ENCODE results near the gene TSPAN16. TPM values are rescaled to one million over a fixed set of nuclear protein-coding genes. Genes with fewer than 3 reads are reported as not detected.
"Not testable (repeated sequence)": the region's sequence is repeated elsewhere in the genome, so short reads cannot be mapped to it uniquely, and the experiment has no call there.

TSPAN16 gene
- total RNA-seq, 1 donor from 2014 or later, result not detected

DNA sequence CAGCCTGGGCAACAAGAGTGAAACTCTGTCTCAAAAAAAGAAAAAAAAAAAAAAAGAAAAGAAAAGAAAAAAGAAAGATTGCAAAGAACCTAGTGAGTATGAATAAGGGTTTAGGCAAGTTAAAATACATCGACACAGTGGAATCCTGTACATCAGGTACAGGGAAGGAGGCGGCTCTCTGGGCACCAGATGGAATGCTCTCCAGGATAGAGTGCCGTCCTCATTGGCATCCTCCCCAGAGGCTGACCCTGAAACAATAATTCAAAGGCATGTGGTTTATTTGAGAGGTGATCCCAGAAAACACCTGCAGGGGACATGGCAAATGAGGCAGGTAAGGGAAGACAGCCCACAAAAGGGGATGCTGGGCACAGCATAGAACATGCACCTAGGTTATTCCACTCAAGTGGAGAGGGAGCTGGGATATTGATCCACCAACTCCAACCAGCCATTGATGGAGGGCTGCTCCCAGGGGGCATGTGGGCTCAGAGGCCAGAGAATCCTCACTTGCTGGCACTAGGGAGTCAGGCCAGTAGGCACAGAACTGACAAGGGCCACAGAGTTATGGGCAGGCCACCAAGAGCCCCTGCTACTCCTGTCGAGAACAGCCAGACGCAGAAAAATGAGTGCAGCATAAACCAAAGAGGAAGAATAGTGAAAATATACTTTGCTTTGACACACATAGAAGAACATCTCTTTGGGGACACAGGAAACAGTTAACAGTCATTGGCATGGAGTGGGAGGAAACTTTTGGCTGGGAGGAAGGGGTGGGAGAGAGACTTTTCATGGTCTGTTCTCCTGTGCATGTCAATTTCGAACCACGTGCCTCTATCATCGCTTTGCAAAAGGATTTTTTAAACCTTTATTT is 4.2 kb downstream of the TSPAN16 start:
- H3K4me3 Mint-ChIP-seq (ENCODE audit: low read depth), result no peak overlapping the region
- intact Hi-C loops (cut with micrococcal nuclease), result loop anchor here (5.0 to 10.0 kb wide), 2 partner anchors 37 to 75 kb away; partner anchors contain the start of genes RAB3D and SWSAP1

DNA sequence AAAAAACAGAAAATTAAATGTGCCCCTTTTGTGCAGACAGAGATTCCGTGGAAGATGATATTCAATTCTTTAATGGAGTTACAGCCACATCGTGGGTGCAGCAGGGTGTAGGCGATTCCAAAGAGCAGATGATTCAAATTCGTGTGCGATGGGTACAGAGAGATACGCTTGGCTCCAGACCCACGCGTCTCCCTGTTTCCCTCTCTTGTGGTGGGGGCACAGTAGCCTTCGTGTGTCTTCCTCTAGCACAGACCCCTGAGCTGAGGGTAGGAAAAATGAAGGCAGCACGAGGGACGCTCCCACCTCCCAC is 4.8 kb downstream of the TSPAN16 start:
- Mint-ChIP-seq H3K4me1 (ENCODE audit: low read depth) (no peaks in the 10 kb centered on the region), H3K4me3 (ENCODE audit: low read depth) (no peak overlapping the region), H3K27ac (no peak overlapping the region), H3K9me3 (no peaks in the 10 kb centered on the region), H3K27me3 (ENCODE audit: low read depth) (peaks cover 9% of the 10 kb centered on the region), H3K36me3 (ENCODE audit: low read depth) (no peaks in the 10 kb centered on the region)
- no peak for DNase-seq (ENCODE audit: low spot score)
- intact Hi-C loops (cut with micrococcal nuclease), result no loop called here

More for the DNA sequence above, 4.2 kb downstream of the TSPAN16 start:
- no peaks in the 10 kb centered on the region for H3K9me3 Mint-ChIP-seq
- DNase-seq (ENCODE audit: low spot score), result no peak
- no peaks in the 10 kb centered on the region for H3K36me3 Mint-ChIP-seq (ENCODE audit: low read depth)
- H3K27me3 Mint-ChIP-seq (ENCODE audit: low read depth), result peaks cover 11% of the 10 kb centered on the region
- no peak overlapping the region for H3K27ac Mint-ChIP-seq
- no peaks in the 10 kb centered on the region for H3K4me1 Mint-ChIP-seq (ENCODE audit: low read depth)

DNA sequence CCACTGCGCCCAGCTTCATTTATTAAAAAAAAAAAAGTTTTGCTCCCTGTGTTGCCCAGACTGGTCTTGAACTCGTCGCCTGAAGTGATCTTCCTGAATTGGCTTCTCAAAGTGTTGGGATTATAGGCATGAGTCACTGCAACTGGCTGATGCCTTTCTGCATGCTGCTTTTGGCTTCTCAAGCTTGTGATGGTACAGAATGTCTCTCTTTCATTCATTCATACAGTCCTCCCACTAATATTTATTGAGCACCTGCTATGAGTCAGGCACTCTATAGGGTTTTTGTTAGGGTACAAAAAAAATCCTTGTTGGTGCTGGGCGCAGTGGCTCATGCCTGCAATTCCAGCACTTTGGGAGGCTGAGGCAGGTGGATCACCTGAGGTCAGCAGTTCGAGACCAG is 9.0 kb downstream of the TSPAN16 start:
- DNase-seq (ENCODE audit: low spot score), result no peak
- Mint-ChIP-seq H3K9me3 (no peaks in the 10 kb centered on the region), H3K4me3 (ENCODE audit: low read depth) (no peak overlapping the region), H3K4me1 (ENCODE audit: low read depth) (no peaks in the 10 kb centered on the region), H3K27me3 (ENCODE audit: low read depth) (peaks cover 3% of the 10 kb centered on the region), H3K27ac (no peak overlapping the region), H3K36me3 (ENCODE audit: low read depth) (no peaks in the 10 kb centered on the region)
- intact Hi-C loops (cut with micrococcal nuclease), result no loop called here

DNA sequence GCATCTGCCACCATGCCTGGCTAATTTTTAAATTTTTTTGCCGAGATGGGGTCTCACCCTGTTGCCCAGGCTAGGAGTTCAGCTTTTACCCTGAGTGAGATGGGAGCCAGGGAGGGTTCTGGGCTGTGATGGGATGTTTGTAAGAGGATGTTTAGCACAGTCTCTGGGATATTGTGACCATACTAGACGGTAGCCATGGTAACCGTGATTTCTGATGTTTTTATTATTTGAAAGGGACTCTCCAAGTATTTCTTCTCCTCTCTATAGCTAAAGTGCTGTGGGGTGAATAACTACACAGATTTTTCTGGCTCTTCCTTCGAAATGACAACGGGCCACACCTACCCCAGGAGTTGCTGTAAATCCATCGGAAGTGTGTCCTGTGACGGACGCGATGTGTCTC is 10.4 kb downstream of the TSPAN16 start:
- H3K27ac Mint-ChIP-seq, result no peak overlapping the region
- H3K4me1 Mint-ChIP-seq (ENCODE audit: low read depth), result no peaks in the 10 kb centered on the region
- peaks cover 3% of the 10 kb centered on the region for H3K27me3 Mint-ChIP-seq (ENCODE audit: low read depth)
- no peaks in the 10 kb centered on the region for H3K9me3 Mint-ChIP-seq
- no peak for DNase-seq (ENCODE audit: low spot score)
- H3K36me3 Mint-ChIP-seq (ENCODE audit: low read depth), result no peaks in the 10 kb centered on the region
- no peak overlapping the region for H3K4me3 Mint-ChIP-seq (ENCODE audit: low read depth)
- intact Hi-C loops (cut with micrococcal nuclease), result no loop called here

DNA sequence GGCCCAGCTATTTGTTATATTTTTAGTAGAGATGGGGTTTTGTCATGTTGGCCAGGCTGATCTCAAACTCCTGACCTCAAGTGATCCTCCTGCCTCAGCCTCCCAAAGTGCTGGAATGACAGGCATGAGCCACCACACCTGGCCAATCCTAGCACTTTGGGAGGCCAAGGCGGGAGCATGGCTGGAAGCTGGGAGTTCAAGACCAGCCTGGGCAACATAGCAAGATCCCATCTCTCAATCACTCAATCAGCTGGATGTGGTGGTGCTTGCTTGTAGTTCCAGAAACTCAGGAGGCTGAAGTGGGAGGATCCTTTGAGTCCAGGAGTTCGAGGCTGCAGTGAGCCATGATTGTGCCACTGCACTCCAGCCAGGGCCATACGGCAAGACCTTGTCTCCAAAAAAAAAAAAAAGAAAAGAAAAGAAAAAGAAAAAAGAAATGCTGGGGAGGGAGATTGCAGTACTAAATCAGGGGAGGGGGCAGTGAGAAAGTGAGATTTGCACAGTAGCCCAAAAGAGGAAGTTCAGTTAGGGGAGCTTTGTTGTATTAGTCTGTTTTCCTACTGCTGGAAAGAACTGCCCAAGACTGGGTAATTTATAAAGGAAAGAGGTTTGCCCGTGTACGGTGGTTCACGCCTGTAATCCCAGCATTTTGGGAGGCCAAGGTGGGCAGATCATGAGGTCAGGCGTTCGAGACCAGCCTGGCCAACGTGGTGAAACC is 24.5 kb downstream of the TSPAN16 start:
- H3K27ac Mint-ChIP-seq, result not testable (repeated sequence)

DNA sequence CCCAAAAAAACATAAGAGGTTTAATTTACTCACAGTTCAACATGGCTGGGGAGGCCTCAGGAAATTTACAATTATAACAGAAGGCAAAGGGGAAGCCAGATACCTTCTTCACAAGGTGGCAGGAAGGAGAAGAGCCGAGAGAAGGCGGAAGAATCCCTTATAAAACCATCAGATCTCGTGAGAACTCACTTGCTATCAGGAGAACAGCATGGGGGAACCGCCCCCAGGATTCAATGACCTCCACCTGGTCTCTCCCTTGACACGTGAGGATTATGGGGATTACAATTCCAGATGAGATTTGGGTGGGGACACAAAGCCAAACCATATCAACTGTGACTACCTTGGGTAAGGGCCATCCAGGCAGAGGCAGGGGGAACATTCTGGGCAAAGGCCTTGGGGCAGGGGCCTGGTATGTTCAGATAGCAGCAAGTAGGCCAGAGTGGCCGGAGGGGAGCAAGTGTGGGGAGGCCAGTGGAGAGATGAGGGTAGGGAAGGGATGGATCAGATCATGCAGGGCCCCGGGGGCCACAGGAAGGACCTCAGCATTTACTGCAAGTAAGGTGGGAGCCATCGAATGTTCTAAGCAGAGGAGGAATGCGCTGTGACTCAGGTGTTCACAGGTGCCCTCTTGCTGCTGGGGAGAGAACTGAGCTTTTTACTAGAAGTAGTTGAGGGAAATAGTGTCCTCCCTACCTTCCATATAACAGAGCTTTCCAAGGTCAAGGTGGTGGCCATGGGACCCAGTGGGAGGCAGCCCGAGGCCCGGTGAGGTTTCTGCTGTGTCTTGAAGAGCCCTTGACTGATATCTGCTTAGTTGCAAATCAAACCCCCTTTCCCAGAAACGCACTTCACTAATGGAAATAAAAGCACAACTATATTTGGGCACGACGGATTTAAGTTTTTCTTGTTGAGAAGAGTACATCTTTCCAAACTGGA is 25.5 kb downstream of the TSPAN16 start:
- Mint-ChIP-seq H3K36me3 (ENCODE audit: low read depth) (no peaks in the 10 kb centered on the region), H3K27ac (no peak overlapping the region), H3K4me3 (ENCODE audit: low read depth) (no peak overlapping the region), H3K9me3 (no peaks in the 10 kb centered on the region), H3K27me3 (ENCODE audit: low read depth) (no peaks in the 10 kb centered on the region), H3K4me1 (ENCODE audit: low read depth) (peaks cover 31% of the 10 kb centered on the region)
- DNase-seq (ENCODE audit: low spot score), result no peak
- intact Hi-C loops (cut with micrococcal nuclease), result no loop called here

More for the DNA sequence above, 24.5 kb downstream of the TSPAN16 start:
- DNase-seq (ENCODE audit: low spot score); H3K36me3 Mint-ChIP-seq (ENCODE audit: low read depth); H3K9me3 Mint-ChIP-seq; H3K27me3 Mint-ChIP-seq (ENCODE audit: low read depth); intact Hi-C loops (cut with micrococcal nuclease); H3K4me3 Mint-ChIP-seq (ENCODE audit: low read depth): not testable (repeated sequence)
- H3K4me1 Mint-ChIP-seq (ENCODE audit: low read depth), result peaks cover 28% of the 10 kb centered on the region

DNA sequence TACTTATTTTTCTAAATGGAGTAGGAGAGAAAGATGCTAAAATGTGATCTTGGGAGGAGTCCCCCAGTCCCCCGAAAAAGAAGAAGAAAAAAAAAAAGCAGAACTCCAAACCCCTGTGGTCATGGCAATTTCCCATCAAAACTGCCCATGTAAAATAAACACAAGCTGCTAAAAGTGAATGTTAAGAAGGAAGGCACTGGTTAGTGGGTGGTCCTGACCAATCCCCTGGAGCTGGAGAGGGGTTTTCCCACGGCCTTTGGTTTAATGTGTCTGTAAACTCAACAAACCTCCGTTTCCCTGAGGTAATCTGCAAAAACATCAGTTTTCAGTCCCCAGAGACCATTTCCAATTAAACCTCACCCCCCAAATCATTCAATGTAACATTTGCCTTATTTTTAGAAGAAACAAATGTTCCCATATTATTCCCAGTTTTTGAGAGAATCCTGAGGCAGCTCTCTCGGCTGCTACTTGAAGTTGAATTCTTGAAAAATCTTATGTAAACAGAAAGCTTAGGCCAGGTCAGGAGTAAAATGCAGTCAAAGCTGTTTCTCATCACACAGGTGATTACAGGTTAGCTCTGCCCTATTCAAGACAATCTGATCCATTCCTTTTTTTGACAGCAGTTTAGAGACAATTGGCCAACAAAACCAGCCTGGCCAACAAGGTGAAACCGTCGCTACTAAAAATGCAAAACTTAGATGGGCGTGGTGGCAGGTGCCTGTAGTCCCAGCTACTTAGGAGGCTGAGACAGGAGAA is 26.5 kb downstream of the TSPAN16 start:
- H3K4me3 Mint-ChIP-seq (ENCODE audit: low read depth), result no peak overlapping the region
- H3K9me3 Mint-ChIP-seq, result no peaks in the 10 kb centered on the region
- no peak overlapping the region for H3K27ac Mint-ChIP-seq
- no peaks in the 10 kb centered on the region for H3K27me3 Mint-ChIP-seq (ENCODE audit: low read depth)
- H3K36me3 Mint-ChIP-seq (ENCODE audit: low read depth), result peaks cover 3% of the 10 kb centered on the region
- intact Hi-C loops (cut with micrococcal nuclease), result no loop called here
- H3K4me1 Mint-ChIP-seq (ENCODE audit: low read depth), result peaks cover 31% of the 10 kb centered on the region
- DNase-seq (ENCODE audit: low spot score), result no peak

DNA sequence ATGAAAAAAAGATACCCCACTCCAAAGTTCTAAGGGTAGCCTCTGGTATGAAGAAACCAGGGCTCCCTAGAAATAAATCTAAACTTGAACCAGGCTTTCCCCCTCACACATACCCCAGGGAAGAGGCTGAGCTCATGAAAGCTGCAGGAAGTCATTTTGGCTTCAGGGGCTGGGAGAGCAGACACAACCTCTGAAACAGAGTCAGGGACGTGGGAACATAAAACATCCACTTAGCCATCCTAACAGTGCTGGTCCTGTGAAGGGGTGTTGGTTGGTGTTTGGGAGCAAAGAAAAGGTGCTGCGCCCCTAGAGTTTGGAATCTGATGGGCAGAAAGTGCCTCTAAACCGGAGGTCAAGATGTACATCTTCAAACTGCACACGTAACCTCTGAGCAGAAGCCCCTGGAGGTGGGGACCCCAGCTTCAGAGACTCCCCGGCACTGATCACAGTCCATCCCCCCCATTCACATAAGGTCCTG is 27.7 kb downstream of the TSPAN16 start:
- Mint-ChIP-seq H3K9me3 (no peaks in the 10 kb centered on the region), H3K4me3 (ENCODE audit: low read depth) (peak overlapping the region; percentile 60), H3K36me3 (ENCODE audit: low read depth) (peaks cover 3% of the 10 kb centered on the region), H3K27me3 (ENCODE audit: low read depth) (no peaks in the 10 kb centered on the region), H3K4me1 (ENCODE audit: low read depth) (peaks cover 31% of the 10 kb centered on the region), H3K27ac (peak overlapping the region; percentile 87)
- intact Hi-C loops (cut with micrococcal nuclease), result no loop called here
- no peak for DNase-seq (ENCODE audit: low spot score)

DNA sequence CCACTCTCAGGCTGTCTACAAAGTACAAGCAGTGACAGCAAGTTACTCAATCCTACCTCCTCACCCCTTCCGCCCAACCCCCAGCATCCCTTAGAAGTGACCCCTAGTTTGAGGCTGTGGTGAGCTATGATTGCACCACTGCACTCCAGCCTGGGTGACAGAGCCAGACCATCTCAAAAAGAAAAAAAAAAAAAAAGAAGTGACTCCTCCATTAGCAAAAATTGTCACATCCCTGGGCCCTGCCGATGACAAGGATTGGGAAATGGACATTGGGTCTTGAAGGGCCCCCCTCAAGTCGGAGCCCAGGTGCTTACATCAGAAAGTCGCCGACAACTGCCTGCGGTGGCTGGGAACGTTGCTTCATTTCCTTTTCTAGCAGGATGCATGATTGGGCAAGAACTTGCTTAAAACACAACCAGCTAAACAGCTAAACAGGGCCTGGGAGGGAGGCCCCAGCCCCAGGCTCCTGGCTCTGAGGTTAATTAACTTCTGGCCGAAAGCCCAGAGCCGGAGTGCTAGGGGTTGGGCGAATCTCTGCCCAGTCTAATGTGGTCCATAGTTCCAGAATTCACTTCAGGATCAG is 28.2 kb downstream of the TSPAN16 start:
- Mint-ChIP-seq H3K4me3 (ENCODE audit: low read depth) (peak overlapping the region; percentile 60), H3K4me1 (ENCODE audit: low read depth) (peaks cover 31% of the 10 kb centered on the region), H3K27me3 (ENCODE audit: low read depth) (no peaks in the 10 kb centered on the region), H3K27ac (peak overlapping the region; percentile 87), H3K36me3 (ENCODE audit: low read depth) (peaks cover 3% of the 10 kb centered on the region), H3K9me3 (no peaks in the 10 kb centered on the region)
- intact Hi-C loops (cut with micrococcal nuclease), result no loop called here
- DNase-seq (ENCODE audit: low spot score), result peak; percentile 41

DNA sequence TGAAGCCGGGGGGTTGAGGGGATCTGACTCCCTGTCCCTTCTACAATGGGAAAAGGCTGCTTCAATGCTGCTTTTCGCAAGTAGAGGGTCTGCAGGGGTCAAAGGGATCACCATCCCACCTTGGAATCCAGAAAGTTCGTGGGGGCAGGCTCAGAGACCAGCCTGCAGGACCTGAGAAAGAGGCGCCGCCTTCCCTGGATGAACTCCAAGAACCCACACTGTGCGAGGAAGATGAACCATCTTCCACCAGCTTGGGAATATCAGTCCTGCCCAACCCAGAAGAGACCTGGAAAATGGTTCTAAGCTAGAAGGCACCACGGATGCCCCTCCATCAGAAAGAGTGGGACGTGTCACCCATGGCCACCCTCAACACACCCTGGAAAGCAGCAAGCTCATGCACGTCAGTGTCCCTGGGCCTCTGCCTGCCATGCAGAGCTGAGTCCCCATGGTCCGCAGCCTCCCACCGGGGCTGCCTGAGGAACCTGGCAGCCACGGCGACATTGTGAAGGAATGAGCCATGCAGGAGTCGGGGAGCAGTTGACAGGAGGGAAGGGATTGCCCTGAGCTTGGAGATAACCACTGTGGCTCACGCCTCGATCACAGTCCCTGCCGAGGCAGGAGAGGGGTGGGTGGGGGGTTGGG is 28.9 kb downstream of the TSPAN16 start:
- Mint-ChIP-seq H3K4me1 (ENCODE audit: low read depth) (peaks cover 31% of the 10 kb centered on the region), H3K36me3 (ENCODE audit: low read depth) (peaks cover 3% of the 10 kb centered on the region), H3K4me3 (ENCODE audit: low read depth) (peak overlapping the region; percentile 60), H3K27ac (peak overlapping the region; percentile 87), H3K9me3 (no peaks in the 10 kb centered on the region), H3K27me3 (ENCODE audit: low read depth) (no peaks in the 10 kb centered on the region)
- intact Hi-C loops (cut with micrococcal nuclease), result no loop called here
- DNase-seq (ENCODE audit: low spot score), result no peak

DNA sequence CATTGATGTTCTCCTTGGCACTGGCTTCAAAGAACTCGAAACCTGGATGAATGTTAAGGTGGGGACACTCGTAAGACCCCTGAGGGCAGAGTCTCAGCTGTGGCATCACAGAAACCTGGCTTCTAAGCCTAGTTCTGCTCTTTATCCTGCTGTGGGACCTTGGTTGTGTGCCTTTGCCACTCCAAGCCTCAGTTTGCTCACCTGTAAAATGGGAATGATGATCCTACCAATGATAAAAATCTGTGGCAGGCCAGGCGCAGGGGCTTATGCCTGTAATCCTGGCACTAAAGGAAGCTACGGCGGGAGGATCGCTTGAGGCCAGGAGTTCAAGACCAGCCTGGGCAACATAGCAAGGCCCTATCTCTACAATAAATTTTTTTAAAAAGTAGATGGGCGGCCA is 29.6 kb downstream of the TSPAN16 start:
- DNase-seq (ENCODE audit: low spot score), result no peak
- intact Hi-C loops (cut with micrococcal nuclease), result no loop called here
- no peaks in the 10 kb centered on the region for H3K27me3 Mint-ChIP-seq (ENCODE audit: low read depth)
- H3K36me3 Mint-ChIP-seq (ENCODE audit: low read depth), result peaks cover 3% of the 10 kb centered on the region
- H3K9me3 Mint-ChIP-seq, result no peaks in the 10 kb centered on the region
- no peak overlapping the region for H3K27ac Mint-ChIP-seq
- peaks cover 31% of the 10 kb centered on the region for H3K4me1 Mint-ChIP-seq (ENCODE audit: low read depth)
- H3K4me3 Mint-ChIP-seq (ENCODE audit: low read depth), result no peak overlapping the region
